Fibroblast of skin of right biceps (primary cell): Measurements from ENCODE around the gene TNFAIP8L1.
A peak's percentile ranks its signal among the peaks of the same experiment; 100 is the strongest.
"Not testable (repeated sequence)": the region's sequence is repeated elsewhere in the genome, so short reads cannot be mapped to it uniquely, and the experiment has no call there.

Experiments
- DNase-seq: peaks from one replicate; pipeline ENCODE4 v3.0.0-alpha.2; 2013

Gene TNFAIP8L1

DNA sequence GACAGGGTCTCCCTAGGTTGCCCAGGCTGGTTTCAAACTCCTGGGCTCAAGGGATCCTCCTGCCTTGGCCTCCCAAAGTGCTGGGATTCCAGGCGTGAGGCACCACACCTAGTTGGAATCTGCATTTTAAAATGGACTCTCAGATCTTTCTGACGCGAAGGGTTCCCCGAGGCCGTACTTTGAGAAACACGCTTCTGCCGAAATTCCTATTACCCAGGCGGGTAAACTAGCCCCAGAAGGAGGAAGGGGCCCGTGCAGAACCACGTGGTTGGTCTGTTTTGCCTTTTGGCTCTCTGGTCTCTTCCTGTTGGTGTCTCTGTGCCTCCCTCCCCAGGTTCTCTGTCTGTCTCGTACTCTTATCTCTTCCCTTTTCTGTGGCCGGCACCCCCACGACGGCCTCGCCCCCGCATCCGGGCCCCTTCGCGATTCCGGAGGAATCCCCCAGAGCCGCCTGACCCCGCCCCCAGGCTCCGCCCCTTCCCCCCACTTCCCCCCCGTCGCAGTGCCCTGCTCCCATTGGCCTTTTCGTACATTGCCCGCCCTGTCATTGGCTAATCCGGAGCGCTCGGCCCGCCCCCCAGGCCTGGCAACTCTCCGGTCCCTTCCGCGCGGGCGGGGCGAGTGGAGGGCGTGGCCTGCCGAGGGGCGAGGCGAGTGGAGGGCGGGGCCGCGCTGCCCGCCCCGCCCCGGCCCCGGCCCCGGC lies at the start of gene TNFAIP8L1:
Gene TNFAIP8L1, plus strand, starts transcription at position 689 of the 703 bp plus-strand sequence. CDS start 12,354 bp downstream, outside the sequence.
- peak; percentile 96 for DNase-seq

GRCh38 chr19:4589579-4590410 lies 49.5 kb upstream of the TNFAIP8L1 start:
- no peak for DNase-seq

DNA sequence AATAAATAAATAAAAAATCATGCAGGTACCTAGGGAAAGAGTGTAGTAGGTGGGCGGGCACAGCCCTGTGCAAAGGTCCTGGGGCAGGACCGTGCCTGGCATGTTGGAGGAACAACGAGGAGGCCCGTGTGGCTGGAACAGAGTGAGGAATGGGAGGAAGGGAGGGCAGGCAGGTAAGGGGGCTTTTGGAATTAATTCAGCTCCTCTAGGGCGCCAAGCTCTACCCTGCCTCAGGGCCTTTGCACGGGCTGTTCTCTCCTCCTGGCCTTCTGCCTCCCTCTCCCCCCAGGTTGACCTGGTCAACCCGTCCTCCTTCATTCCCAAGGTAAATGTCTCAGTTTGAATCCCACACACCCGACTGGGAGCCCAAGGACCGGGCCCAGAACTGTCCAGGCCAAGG lies 48.8 kb upstream of the TNFAIP8L1 start:
- no peak for DNase-seq

DNA sequence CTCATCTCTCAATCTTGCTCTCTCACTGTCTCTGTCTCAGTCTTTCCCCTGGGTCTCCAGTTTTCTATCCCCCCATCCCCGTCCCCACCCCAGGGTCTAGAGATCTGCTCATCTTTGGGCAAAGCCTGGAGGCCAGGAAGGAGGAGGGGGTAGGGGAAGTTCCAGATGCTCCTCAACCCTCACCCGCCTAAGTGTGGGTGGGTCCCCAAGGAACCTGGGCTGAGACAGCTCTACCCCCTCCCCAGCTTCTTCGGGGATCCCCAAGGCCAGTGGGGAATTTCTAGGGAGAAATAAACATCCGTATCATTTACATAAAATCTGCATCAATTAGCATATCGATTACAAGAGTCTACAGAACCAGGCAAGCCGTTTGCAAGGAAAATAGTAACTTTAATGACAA lies 48.0 kb upstream of the TNFAIP8L1 start:
- DNase-seq = no peak

DNA sequence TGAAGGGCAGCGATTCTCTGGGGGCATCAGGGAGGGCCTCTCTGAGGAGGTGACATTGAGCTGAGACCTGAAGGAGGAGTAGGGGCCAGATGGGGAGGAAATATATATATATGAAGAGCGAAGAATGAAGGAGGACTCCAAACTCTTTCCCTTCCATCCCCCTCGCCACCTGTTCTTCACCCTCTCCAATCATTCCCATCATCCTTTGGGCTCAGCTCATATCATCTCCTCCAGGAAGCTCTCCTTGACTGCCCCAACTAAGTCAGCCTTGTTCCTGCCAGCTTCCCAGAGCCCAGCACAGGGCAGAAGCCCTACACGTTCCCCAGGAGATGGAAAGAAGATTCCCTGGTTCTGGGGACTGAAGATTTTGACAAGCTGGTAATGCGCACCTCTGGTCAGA lies 46.9 kb upstream of the TNFAIP8L1 start:
- DNase-seq = no peak

DNA sequence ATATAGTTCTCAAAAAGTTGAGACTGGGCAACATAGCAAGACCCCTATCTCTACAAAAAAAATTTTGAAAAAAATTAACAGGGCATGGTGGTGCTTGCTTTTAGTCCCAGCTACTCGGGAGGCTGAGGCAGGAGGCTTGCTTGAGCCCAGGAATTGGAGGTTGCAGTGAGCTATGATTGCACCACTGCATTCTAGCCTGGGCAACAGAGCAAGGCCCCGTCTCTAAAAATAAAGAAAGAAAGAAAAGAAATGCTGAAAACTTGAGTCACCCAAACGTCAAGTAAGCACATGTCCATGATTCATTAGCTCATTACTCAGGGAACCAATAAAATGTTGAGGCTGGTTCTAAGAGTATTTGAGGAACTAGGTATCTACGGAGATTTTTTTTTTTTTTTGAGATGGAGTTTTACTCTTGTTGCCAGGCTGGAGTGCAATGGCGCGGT lies 45.9 kb upstream of the TNFAIP8L1 start:
- peak; percentile 81 for DNase-seq

DNA sequence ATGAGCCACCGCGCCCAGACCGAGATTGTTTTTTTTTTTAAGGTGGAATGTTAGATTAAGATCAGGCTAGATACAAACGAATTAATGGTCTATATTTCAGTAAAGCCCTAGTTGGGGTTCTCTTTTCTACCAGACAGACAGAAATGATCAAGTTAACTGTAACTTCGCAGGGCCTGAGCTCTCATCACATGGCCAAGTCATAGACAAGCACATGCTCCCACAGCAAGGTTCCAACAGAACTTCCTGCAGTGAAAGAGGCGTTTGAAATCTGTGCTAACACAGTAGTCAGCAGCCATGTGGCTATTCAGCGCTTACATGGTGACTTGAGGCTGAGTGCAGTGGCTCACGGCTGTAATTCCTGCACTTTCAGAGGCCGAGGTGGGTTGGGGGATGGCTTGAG lies 45.1 kb upstream of the TNFAIP8L1 start:
- DNase-seq = no peak

GRCh38 chr19:4595158-4595557 lies 44.2 kb upstream of the TNFAIP8L1 start:
- DNase-seq = not testable (repeated sequence)

DNA sequence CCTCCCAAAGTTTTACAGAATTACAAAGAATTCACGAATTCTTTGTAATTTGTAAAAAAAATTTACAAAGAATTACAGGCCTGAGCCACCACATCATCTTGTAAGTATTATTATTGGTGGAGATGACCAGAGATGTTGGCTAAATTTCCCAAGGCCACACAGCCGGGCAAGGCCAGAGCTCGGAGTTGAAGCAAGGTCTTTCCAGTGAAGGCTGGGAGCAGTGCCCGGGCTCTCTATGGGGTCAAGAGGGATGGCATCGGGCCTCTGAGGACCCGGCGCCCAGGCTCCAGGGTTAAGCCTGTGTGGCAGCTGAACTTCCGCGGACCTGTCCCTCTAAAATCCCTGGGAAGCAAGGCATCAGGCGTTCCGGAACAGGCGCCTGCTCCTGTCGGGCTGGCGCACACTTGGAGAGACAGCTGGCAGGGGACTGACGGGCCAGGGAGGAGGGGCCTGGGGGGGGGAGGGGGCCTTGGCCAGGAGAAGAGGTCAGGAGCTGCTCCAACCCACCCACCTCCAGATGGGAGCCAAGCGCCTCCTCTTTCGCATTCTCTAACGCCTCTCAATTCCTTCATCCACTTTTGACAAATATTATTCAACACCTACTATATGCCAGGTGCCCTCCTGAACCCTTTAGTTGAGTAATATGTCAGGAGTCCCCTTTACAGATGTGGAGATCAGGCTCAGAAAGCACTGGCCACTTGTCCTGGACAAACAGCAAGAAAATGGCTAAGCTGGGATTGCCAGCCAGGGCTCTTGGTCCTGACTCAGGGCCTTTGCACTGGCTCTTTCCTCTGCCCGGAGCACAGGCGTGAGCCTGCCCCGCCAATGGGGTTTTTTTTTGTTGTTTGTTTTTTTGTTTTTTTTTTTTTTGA lies 43.0 kb upstream of the TNFAIP8L1 start:
- DNase-seq = no peak

- no peak for DNase-seq
Measured at GRCh38 chr19:4597278-4597974, 41.9 kb upstream of the TNFAIP8L1 start.

DNA sequence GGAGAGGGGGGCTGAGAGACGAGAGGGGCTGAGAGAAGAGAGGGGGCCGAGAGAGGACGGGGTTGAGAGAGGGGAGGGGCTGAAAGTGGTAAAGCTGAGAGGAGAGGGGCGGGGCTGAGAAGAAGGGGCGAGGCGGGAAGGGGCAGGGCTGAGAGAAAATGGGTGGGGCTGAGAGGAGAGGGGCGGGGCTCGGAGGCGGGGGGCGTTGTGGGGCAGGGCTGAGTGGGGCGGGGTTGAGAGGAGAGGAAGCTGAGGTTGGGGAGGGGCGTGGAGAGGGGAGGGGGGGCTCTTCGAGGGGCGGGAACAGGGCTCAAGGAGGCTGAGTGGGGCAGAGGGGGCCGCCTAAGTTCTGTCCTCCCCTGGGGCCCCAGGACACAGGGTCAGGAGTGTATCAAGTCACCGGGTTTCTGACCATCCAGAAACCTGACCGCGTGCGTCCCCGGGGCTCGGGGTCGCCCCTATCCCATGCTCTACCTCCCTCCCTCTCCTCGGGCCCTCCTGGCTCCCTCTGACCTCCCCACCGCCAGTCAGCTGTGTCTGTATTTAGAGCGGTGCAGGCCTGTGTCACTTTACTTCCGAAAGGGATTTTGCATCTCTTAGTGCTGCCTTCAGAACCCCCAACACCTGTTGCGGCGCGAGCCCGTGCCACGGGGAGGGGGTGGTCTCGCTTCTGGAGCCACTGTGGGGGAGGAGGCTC lies 41.2 kb upstream of the TNFAIP8L1 start:
- DNase-seq = peak; percentile 52

GRCh38 chr19:4598712-4599111 lies 40.6 kb upstream of the TNFAIP8L1 start:
- DNase-seq = no peak

GRCh38 chr19:4600082-4600481 lies 39.2 kb upstream of the TNFAIP8L1 start:
- no peak for DNase-seq

- DNase-seq = no peak
Measured at GRCh38 chr19:4600893-4601292, 38.4 kb upstream of the TNFAIP8L1 start.

GRCh38 chr19:4602173-4602788 lies 37.0 kb upstream of the TNFAIP8L1 start:
- no peak for DNase-seq

- no peak for DNase-seq
Measured at GRCh38 chr19:4602915-4603314, 36.4 kb upstream of the TNFAIP8L1 start.

GRCh38 chr19:4604912-4605311 lies 34.4 kb upstream of the TNFAIP8L1 start:
- no peak for DNase-seq

- DNase-seq = no peak
Measured at GRCh38 chr19:4606181-4606580, 33.1 kb upstream of the TNFAIP8L1 start.

DNA sequence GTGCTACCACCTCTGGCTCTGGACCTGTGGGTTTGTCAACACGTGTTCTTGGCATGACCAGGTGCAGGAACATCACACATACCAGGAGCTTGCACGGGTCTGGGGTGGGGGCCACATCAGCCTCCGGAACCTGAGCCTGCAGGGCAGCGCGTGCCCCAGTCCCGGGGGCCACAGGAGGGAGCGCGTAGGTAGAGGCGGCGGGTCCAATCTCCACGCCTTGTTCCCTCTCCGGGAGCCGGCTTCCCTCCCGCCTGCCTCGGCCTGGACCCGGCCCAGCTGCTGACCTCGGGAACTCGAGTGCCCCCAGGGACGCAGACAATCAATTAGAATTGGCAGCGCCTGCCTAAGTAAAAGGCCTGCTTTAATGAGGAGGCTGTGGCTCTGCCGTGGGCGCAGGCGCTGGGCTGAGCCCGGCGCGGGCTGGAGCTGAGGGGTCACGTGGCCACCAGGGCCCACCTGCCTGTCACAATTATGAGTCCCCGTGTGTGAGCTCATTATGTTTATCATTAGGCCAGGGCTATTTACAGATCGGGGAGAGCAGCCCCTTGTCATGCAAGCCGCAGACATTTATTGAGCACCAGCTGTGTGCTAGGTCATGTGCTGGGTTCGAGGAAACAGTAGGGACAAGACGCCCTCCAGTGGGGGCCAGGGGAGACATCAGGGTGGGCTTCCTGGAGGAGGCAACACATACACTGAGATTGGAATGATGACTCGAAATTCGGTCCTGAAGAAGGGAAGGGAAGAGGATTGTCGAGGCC lies 32.2 kb upstream of the TNFAIP8L1 start:
- no peak for DNase-seq

DNA sequence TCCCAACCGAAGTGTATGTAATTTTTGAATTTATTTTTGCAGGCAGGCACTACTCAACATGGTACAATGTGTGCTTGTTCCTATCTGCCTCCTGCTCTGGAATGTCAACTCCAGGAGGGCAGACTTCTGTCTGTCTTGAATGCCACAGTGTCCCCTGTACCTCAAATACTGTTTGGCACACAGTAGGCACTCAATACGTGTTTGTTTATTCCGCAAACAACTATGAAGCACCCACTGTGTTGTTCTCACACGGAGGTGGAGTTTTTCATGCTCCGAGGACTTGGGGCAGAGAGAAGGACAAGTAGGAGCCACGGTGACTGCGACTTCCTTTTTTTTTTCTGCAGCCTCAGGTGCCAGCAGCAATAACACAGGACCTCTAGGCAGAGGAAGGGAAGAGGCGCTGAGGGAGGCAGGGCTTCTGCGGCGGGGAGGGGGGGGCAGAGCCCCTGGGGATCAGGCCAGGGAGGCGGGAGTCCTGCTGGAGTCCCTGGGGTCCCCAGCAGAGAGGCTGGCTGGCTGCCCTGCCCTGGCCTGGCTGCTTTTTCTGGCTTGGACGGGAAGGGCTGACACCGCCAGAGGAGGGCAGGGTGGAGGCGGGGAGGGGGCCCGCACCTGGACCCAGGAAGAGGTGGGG lies 29.3 kb upstream of the TNFAIP8L1 start:
- no peak for DNase-seq
